Spinal cord (tissue), 10 donors: ENCODE data around the gene YES1. TPM values are rescaled to one million over a fixed set of nuclear protein-coding genes. Genes with fewer than 3 reads are reported as not detected.

Experiments used
- DNase-seq, 6 donors: peaks; one replicate each; pipeline versions ENCODE4 v3.0.0 to v3.0.0-alpha.2; 2013 to 2015; ENCODE audit warnings: low spot score in 6 of 6, low read depth in 4 of 6
- H3K27ac ChIP-seq: one replicate; pipeline ENCODE4 v1.5.1; 2013; ENCODE audit warnings: low read depth, low read length, control low read depth
- H3K27me3 ChIP-seq: one replicate; pipeline ENCODE4 v1.6.1; 2013; ENCODE audit warnings: low read length; ENCODE audit not compliant: control insufficient read depth, insufficient read depth
- H3K36me3 ChIP-seq: one replicate; pipeline ENCODE4 v1.6.1; 2013; ENCODE audit warnings: low read length; ENCODE audit not compliant: control insufficient read depth, insufficient read depth
- H3K4me1 ChIP-seq: one replicate; pipeline ENCODE4 v1.6.1; 2013; ENCODE audit warnings: low read length; ENCODE audit not compliant: control insufficient read depth, insufficient read depth
- H3K4me3 ChIP-seq: one replicate; pipeline ENCODE4 v1.5.1; 2013; ENCODE audit warnings: low read depth, low read length, control low read depth
- H3K9me3 ChIP-seq: one replicate; pipeline ENCODE4 v1.6.1; 2013; ENCODE audit warnings: low read length; ENCODE audit not compliant: control insufficient read depth, insufficient read depth
- WGBS: methylation state at CpG from one replicate; pipeline ENCODE4 v1.1.5; 2013; ENCODE audit warnings: missing lambda C conversion rate; ENCODE audit not compliant: insufficient coverage; 5-methylcytosine and 5-hydroxymethylcytosine counted together
- long read RNA-seq, 4 donors: transcript quantifications; one replicate each; lab custom pipeline, GENCODE V29; 2026
- polyA plus RNA-seq, 2 donors: library from polyadenylated mRNA; unstranded; fragments of 120-200 nt; gene quantifications; one replicate each; pipeline ENCODE4 v1.2.1, GENCODE V29; 2013; ENCODE audit not compliant: insufficient read length in 2 of 2
- total RNA-seq, 2 donors: library from RNA; depleted of rRNA in 1 of 2; stranded (reverse); fragments of 120-200 nt in 1 of 2; fragments of >200 nt in 1 of 2; gene quantifications; one replicate each; pipeline versions ENCODE4 v1.2.3 to v1.2.4, GENCODE V29; 2013 to 2014
- donor health status: healthy.

YES1 gene
- total RNA-seq (10 to 100 TPM; 54.0 to 63.3 TPM), polyA plus RNA-seq (10 to 100 TPM; 41.7 to 66.6 TPM)
- long read RNA-seq, donor 1, full-length matches to known transcripts = 12 of 21 reads
- long read RNA-seq, donor 1, partial matches to known transcripts = 9 of 21 reads
- long read RNA-seq, donor 1, other reads (novel, unspliced or antisense) = 0 of 21 reads
- long read RNA-seq, donor 2, full-length matches to known transcripts = 4 of 9 reads
- long read RNA-seq, donor 2, partial matches to known transcripts = 5 of 9 reads
- long read RNA-seq, donor 2, other reads (novel, unspliced or antisense) = 0 of 9 reads
- long read RNA-seq, donor 3, full-length matches to known transcripts = 6 of 6 reads
- long read RNA-seq, donor 3, partial matches to known transcripts = 0 of 6 reads
- long read RNA-seq, donor 3, other reads (novel, unspliced or antisense) = 0 of 6 reads
- long read RNA-seq, donor 4, full-length matches to known transcripts = 7 of 13 reads
- long read RNA-seq, donor 4, partial matches to known transcripts = 6 of 13 reads
- long read RNA-seq, donor 4, other reads (novel, unspliced or antisense) = 0 of 13 reads

DNA sequence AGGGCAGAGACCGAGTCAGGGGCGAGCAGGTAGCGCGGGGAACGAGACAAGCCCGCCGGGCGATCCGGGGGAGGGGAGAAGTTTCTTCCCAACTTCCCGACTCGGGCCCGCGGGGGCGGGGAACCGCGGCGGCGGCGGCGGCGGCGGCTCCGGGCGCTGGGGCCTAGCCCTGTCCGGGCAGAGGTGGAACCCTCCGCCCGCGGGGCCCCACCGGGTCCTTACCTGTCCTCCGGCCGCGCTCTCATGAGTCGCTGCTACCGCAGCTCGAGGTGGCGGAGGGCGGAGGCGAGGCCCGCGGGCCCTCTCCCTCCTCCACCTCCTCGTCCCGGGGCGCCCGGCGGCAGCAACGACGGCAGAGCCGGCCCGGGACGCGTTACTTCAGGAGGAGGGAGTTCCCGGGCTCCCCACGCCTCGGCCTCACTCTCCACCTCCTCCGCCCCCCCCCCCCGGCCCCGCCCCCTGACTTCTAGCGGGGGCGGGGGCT, at the start of gene YES1:
Gene YES1, minus strand, starts transcription at position 351 of the 484 bp plus-strand sequence. CDS start 55,415 bp downstream, outside the sequence.
- WGBS = 0% methylated on average over 54 of the region's 59 CpGs
- no peak for DNase-seq

DNA sequence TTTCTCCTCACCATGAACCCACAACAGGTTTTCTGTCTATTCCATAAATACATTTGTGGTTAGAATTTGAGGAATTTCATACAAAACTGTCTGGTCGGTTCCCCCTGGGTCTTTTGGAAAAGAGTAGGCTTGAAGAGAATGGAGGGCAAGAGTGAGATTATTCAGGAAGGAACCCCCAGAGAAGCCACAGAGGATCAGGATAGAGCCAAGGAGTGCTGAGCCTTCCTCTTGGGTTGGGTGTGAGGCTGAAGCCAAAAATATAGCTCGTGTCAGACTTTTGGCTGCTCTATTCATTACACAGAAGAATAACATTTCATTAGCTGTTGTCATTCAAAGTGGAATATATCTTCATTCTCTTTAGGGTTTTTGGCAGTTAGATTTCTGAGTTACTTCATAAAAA, 45.9 kb upstream of the YES1 start:
- no peak for DNase-seq
- no peaks in the 10 kb centered on the region for H3K36me3 ChIP-seq
- no peak overlapping the region for H3K4me3 ChIP-seq
- WGBS = 100% methylated on average over 1 of the region's 2 CpGs
- no peaks in the 10 kb centered on the region for H3K9me3 ChIP-seq
- no peaks in the 10 kb centered on the region for H3K4me1 ChIP-seq
- no peak overlapping the region for H3K27ac ChIP-seq
- no peaks in the 10 kb centered on the region for H3K27me3 ChIP-seq

More for the DNA sequence above, at the start of gene YES1:
- Histone ChIP-seq H3K4me3 (peak within 1 kb of the TSS; percentile 90), H3K4me1 (peaks cover 9% of the 10 kb centered on the region), H3K36me3 (no peaks in the 10 kb centered on the region), H3K27me3 (no peaks in the 10 kb centered on the region), H3K9me3 (no peaks in the 10 kb centered on the region), H3K27ac (peak within 1 kb of the TSS; percentile 90)

DNA sequence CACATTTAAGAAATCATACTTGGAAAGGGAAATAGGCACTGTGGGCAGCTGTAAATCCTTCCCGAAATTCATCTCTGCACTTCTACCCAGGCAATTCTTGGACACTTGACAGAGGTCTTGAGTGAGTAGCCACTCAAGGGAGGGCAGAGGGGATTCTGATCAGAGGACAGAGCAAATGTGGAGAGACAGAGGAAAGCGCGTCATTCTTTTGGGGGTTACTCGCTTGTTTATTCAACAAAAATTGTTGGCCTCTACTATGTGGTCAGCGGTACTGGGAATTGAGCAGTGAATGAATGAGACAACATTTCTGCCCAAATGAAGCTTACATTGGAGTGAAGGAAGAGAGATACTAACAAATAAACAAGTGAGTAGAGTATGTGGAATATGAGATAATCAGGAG, 41.4 kb upstream of the YES1 start:
- no peak for DNase-seq
- H3K4me3 ChIP-seq = no peak overlapping the region
- no peaks in the 10 kb centered on the region for H3K36me3 ChIP-seq
- 97% methylated on average over 4 of the region's 5 CpGs for whole genome bisulfite sequencing
- no peaks in the 10 kb centered on the region for H3K27me3 ChIP-seq
- H3K9me3 ChIP-seq = no peaks in the 10 kb centered on the region
- H3K4me1 ChIP-seq = no peaks in the 10 kb centered on the region
- no peak overlapping the region for H3K27ac ChIP-seq

DNA sequence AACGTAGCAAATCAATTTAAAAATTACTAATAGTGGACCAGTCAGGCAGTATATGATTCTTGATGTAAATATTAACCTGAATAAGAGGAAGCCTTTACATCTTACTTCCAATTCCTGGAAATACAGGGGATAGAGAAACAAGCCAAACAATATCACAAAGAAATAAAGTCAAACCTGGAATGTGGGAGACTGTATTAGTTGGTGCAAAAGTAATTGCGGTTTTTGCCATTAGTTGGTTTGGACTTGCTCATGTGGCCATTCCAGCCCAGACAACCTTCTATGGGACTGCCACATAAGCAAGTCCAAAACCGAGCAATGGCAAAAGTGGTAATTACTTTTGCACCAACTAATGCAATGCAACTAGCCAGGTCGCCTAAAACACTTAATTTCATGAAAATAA, 38.9 kb upstream of the YES1 start:
- WGBS = no CpG with 5 or more reads among the region's 4 CpGs

DNA sequence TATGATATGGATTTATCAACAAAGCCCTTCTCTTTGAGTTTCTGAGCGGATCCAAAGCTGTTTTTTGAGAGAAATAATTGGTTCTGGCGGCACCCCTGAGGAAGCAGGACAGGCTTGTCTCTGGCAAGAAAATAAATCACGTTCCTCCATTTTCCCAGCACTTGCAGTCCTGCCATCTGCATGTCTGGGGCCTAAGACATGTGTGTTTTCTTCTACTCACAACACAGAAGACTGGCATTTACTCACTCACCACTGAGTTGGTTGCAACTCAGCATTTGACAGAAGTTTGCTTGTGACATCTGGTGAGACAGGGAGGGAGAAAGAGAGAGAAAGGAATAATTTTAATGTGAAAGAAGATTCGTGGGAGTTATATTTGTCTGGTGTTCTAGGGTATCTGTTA, 37.0 kb upstream of the YES1 start:
- Histone ChIP-seq H3K36me3 (no peaks in the 10 kb centered on the region), H3K9me3 (no peaks in the 10 kb centered on the region), H3K27me3 (no peaks in the 10 kb centered on the region), H3K4me3 (no peak overlapping the region), H3K4me1 (no peaks in the 10 kb centered on the region), H3K27ac (no peak overlapping the region)
- DNase-seq = peak in 1 of 6 donors; percentile 71
- whole genome bisulfite sequencing = 74% methylated on average over 3 of the region's 4 CpGs

More for the DNA sequence above, 38.9 kb upstream of the YES1 start:
- DNase-seq = no peak
- Histone ChIP-seq H3K4me3 (no peak overlapping the region), H3K27me3 (no peaks in the 10 kb centered on the region), H3K27ac (no peak overlapping the region), H3K36me3 (no peaks in the 10 kb centered on the region), H3K9me3 (no peaks in the 10 kb centered on the region), H3K4me1 (no peaks in the 10 kb centered on the region)

DNA sequence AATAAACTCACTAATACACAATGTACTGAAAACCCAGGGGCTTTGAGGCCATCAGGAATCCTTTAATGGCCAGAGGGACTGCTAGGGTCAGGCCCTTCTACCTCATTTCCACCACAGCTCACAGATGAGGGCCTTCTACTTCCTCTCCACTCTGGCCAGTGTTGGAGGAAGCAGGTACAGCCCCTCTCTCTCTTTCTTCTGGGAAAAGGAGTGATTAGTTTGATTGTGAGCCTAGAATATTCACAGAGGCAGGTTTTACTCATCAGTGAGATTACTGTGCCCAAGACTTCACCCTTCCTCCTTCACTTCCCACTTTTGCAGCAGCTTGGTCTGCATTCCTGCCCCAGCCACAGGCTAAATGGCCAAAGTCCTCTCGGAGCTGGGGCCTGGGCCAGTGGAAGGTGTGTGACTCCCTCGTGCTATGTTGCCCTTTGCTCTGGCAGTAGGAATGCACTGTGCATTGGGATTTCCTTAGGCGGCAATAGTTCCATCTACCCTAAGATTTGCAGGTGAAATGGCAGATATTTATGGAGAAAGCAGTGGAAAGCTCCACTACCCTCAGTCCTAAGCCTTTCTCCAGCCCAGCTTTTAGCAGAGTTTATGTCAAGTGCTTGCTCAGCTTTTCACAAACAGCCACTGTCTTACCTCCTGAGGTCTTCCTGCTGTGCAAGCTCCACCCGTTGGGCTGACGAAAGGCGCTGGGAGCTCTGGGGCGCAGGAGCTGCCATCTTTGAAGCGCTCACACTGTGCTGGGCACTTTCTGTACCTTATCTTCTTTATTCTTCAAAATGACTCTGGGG, 36.2 kb upstream of the YES1 start:
- no peaks in the 10 kb centered on the region for H3K27me3 ChIP-seq
- no peaks in the 10 kb centered on the region for H3K9me3 ChIP-seq
- no peak overlapping the region for H3K4me3 ChIP-seq
- no peaks in the 10 kb centered on the region for H3K36me3 ChIP-seq
- H3K27ac ChIP-seq = no peak overlapping the region
- no peak for DNase-seq
- H3K4me1 ChIP-seq = no peaks in the 10 kb centered on the region
- WGBS = 75% methylated on average over 6 of the region's 8 CpGs

DNA sequence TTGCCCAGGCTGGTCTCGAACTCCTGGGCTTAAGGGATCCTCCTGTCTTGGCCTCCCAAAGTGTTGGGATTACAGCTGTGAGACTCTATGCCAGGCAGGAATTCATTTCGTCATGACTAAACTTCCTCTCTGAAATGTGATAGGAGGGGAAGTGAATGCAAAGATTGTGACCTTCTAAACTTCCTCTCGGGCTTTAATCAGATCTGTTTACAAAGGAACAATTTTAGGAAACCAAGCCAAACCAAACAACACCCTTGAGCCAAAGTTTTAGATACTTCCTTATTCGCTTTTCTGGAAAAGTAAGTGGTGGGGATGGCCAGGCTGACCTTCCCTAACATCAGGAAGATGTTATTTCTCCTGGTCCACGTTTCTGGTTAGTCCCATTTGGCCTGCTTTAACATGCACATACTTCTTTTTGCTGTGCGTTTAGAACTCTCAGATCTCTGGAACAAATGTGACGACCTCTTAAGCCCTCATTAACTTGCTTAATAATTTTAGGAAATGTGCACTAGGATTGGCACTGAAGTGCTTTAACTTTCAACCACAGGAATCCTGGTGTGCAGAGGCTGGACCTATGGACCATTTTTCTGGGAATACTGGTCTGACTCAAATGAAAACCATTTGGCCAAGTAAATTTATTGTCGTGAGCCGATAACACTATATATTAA, 33.2 kb upstream of the YES1 start:
- peak in 1 of 6 donors; percentile 29 for DNase-seq
- Histone ChIP-seq H3K4me3 (no peak overlapping the region), H3K4me1 (no peaks in the 10 kb centered on the region), H3K9me3 (no peaks in the 10 kb centered on the region), H3K27me3 (no peaks in the 10 kb centered on the region), H3K36me3 (no peaks in the 10 kb centered on the region), H3K27ac (no peak overlapping the region)
- WGBS = 50% methylated on average over 2 of the region's 9 CpGs

DNA sequence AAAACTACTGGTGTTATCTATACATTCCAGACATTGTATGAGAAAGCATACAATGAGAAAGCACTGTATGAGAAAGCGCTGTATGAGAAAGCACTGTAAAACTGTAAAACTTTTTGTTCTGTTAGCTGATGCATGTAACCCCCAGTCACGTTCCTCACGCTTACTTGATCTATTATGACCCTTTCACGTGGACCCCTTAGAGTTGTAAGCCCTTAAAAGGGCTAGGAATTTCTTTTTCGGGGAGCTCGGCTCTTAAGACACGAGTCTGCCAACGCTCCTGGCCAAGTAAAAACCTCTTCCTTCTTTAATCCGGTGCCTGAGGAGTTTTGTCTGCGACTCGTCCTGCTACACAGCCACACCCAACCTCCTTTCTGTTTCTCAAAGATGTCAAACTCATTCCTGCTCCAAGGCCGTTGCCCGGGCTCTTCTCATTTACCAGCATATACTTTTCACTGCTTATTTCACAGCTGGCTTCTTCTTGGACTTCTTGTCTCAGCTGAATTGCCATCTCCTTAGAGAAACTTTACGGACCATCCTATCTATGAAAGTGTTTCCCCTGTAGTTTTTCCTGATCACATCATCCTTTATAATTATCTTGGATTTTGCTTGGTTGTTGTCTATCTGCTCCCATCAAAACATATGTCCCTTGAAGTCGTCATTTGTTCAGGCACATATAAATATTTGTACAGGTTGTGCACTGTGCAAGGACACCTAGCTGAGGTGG, 29.8 kb upstream of the YES1 start:
- Histone ChIP-seq H3K4me1 (peaks cover 4% of the 10 kb centered on the region), H3K27ac (no peak overlapping the region), H3K36me3 (no peaks in the 10 kb centered on the region), H3K9me3 (no peaks in the 10 kb centered on the region), H3K27me3 (no peaks in the 10 kb centered on the region), H3K4me3 (no peak overlapping the region)
- no peak for DNase-seq
- 51% methylated on average over 7 of the region's 15 CpGs for WGBS

DNA sequence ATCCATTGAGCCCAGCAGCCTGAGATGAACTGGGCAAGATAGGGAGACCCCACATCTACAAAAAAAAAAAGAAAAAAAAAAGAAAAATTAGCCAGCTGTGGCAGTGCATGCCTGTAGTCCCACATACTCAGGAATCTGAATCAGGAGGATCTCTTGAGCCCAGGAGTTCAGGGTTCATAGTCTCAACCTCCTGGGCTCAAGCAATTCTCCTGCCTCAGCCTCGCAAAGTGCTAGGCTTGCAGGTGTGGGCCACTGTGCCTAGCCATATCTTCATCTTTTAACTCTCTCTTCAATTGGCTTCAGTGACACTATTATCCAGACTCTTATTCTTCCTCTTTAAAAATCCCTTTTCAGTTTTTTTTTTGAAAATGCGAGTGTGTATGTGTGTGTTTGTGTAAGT, 28.5 kb upstream of the YES1 start:
- Histone ChIP-seq H3K27ac (no peak overlapping the region), H3K4me3 (no peak overlapping the region), H3K27me3 (no peaks in the 10 kb centered on the region), H3K4me1 (peaks cover 4% of the 10 kb centered on the region), H3K9me3 (no peaks in the 10 kb centered on the region), H3K36me3 (no peaks in the 10 kb centered on the region)
- no peak for DNase-seq
- 100% methylated on average over 1 of the region's 2 CpGs for WGBS
